Memory B cell (primary cell): ENCODE measurements around the gene AUTS2.

ENCODE experiments used
- ATAC-seq: fragments of 150-1000 bp; cut with Tn5 transposase; 2 replicates; pipeline ENCODE4 v1.10.0; 2021; ENCODE audit warnings: low read depth, mild to moderate bottlenecking, moderate library complexity
- DNase-seq, 2 donors: peaks; one replicate each; pipeline ENCODE4 v3.0.0; 2022; ENCODE audit warnings: low spot score in 2 of 2
- H3K27ac Mint-ChIP-seq: one replicate; pipeline ENCODE4 v1.8.0; 2022; ENCODE audit warnings: mild to moderate bottlenecking, moderate library complexity, mixed read lengths
- H3K27me3 Mint-ChIP-seq: one replicate; pipeline ENCODE4 v1.8.0; 2022; ENCODE audit warnings: mixed read lengths
- H3K36me3 Mint-ChIP-seq: one replicate; pipeline ENCODE4 v1.8.0; 2022; ENCODE audit warnings: mild to moderate bottlenecking, mixed read lengths
- H3K4me1 Mint-ChIP-seq: one replicate; pipeline ENCODE4 v1.8.0; 2022; ENCODE audit warnings: mixed read lengths
- H3K4me3 Mint-ChIP-seq: one replicate; pipeline ENCODE4 v1.8.0; 2022; ENCODE audit warnings: mild to moderate bottlenecking, moderate library complexity, mixed read lengths
- H3K9me3 Mint-ChIP-seq: one replicate; pipeline ENCODE4 v1.8.0; 2022; ENCODE audit warnings: mixed read lengths

The AUTS2 gene

DNA sequence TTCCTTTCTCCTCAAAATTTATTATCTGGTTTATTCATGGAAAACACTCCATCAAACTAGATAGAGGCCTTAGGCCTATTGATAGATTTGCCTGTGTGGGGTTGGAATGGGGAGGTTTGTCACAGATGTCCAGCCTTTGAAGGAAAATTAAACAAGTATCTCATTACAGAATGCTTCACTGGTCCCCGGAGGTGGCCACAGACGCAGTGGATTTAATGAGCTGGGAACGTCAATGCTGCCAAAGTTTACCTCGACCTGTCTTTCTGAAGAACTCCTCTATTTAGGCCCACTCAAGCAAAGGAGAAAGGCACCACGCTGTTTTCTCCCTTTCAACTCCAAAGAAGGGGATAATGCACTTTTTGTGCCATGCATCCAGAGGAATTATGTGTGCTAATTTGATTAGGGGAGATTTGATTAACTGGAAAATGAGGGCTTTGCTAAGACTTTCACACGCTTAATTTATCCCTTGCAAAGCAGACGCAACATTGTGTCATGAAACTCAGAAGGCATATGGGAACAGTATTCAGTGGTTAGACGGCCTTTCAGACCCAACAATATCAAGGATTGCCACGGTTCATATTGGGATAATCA, 974.9 kb downstream of the AUTS2 start:
- Mint-ChIP-seq H3K9me3 (no peaks in the 10 kb centered on the region), H3K27ac (no peak overlapping the region), H3K36me3 (peaks cover 31% of the 10 kb centered on the region), H3K27me3 (no peaks in the 10 kb centered on the region), H3K4me3 (no peak overlapping the region), H3K4me1 (no peaks in the 10 kb centered on the region)
- ATAC-seq (no peak), DNase-seq (no peak)

DNA sequence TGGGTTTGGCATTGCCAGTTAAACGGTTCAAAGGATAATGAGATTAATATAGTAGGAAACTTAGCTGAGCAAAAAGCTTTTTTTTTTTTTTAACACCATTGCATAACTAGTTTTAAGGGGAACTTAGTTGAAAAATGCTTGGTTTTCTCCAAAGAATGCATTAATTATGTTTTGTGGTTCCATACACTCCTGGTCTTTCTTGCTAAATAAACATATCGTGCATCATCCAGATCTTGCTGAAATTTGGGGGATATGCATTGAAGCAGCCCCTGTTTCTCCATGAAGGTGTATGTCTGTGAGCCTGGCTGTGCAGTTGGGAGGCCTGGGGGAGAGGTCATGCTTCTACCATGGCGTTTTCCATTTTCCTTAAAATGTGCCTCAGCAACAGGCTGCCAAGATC, 975.4 kb downstream of the AUTS2 start:
- H3K4me1 Mint-ChIP-seq = no peaks in the 10 kb centered on the region
- no peak overlapping the region for H3K27ac Mint-ChIP-seq
- H3K9me3 Mint-ChIP-seq = no peaks in the 10 kb centered on the region
- no peak overlapping the region for H3K4me3 Mint-ChIP-seq
- ATAC-seq (no peak), DNase-seq (no peak)
- H3K27me3 Mint-ChIP-seq = no peaks in the 10 kb centered on the region
- peaks cover 29% of the 10 kb centered on the region for H3K36me3 Mint-ChIP-seq

DNA sequence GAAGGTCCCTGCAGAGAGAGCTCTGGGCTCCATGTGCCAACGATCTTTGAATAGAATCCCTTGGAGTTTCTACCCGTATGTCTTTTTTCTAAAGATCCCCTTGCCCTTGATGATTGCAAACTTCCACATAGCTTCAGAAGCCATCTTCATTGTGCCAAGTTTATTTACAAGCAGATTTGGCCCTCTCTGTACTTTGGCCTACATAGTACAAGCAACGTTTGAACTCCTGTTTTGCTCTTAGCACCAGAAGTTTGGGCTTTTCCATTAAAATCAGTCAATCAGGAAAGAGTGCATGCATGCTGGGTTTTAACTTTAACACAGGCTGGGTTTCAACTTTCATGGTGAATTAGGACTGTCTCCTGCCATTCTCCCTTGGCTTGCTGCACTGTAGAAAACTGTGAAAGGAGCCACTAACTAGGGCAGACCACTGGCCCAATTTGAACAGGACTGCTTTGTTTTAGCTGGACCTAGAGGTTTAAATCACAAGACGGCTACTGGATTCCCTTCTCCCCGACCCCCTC, 976.1 kb downstream of the AUTS2 start:
- Mint-ChIP-seq H3K27me3 (no peaks in the 10 kb centered on the region), H3K36me3 (peaks cover 23% of the 10 kb centered on the region)

DNA sequence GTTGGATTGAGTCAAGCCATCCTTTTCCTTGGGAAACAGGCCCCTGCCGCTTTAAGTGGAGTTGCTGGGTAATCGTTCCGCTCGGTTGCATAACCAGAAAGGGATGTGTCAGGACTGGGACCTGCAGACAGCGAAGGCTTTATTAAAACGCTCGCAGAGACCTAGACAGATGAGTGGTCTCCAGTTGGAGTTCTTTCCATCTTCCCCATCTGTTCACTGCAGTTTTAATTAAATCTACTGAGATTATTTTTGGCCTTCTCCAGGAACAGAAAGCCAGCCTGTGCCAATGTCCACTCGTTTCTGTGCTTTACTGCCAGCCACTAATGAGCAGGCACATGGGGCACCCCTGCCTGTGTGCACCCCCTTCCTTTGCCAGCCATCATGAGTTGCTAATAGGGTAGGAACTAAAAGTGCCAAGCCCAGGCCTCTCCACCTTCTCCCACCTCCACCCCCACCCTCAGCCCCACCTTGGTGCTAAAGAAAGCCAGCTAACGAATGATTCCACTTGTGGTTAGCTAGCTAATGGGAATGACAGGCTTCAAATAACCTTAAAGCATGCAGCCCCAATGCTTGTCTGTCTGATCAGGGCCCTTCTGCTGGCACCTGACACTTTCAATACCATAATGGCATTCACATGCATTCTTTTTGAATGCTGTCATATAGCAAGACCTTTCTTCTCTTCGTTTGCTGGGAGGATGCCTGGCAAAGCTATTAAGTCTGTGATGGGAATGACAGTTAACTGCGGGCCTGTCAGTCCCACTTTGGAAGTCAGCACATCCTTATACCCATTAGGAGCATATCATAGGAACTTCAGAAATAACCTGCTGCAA, 976.9 kb downstream of the AUTS2 start:
- H3K36me3 Mint-ChIP-seq = peaks cover 20% of the 10 kb centered on the region
- H3K9me3 Mint-ChIP-seq = no peaks in the 10 kb centered on the region
- no peaks in the 10 kb centered on the region for H3K27me3 Mint-ChIP-seq
- H3K4me1 Mint-ChIP-seq = no peaks in the 10 kb centered on the region
- no peak for DNase-seq
- H3K4me3 Mint-ChIP-seq = no peak overlapping the region
- no peak overlapping the region for H3K27ac Mint-ChIP-seq
- ATAC-seq = no peak

More for the DNA sequence above, 976.1 kb downstream of the AUTS2 start:
- Mint-ChIP-seq H3K4me1 (no peaks in the 10 kb centered on the region), H3K4me3 (no peak overlapping the region), H3K27ac (no peak overlapping the region), H3K9me3 (no peaks in the 10 kb centered on the region)
- ATAC-seq (no peak), DNase-seq (no peak)

DNA sequence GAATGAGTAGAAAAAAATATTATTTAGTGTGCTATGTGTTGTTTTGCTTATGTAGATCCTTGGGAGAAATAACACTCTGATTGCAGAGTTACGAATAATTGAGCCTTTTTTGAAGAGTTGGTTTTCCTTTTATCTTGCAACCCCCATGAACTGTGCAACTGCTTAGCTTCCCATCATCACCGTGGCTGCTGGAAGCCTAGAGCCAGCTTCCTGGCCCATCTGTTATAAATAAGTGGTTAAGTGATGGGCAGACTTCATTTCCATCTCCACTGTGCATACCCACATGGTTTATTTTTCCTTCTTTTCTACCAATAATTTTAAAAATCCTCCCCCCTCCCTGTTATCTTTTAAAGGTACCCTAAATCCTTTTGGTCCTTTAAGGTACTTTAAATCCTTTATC, 978.8 kb downstream of the AUTS2 start:
- ATAC-seq = no peak

DNA sequence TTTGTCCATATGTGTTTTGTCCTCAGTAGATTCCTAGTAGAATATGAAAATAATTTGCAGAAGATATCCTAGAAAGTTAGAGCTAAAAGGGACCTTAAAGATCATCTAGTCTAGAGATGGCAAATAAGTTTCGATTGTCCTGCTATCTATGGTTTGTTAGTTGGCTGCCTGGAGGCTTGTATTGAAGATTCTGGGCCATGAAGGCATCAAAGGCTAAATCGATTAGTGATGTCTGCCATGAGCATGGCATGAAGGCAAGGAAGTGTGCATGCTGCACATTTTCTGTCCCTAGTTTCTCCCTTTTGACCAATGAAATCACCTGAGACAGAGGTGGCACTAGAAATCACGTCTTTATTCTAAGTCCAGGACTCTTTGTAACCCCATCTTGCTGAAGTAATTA, 979.9 kb downstream of the AUTS2 start:
- no peaks in the 10 kb centered on the region for H3K27me3 Mint-ChIP-seq
- no peak overlapping the region for H3K27ac Mint-ChIP-seq
- no peaks in the 10 kb centered on the region for H3K9me3 Mint-ChIP-seq
- H3K4me1 Mint-ChIP-seq = no peaks in the 10 kb centered on the region
- peaks cover 18% of the 10 kb centered on the region for H3K36me3 Mint-ChIP-seq
- no peak overlapping the region for H3K4me3 Mint-ChIP-seq
- DNase-seq (no peak), ATAC-seq (no peak)

More for the DNA sequence above, 978.8 kb downstream of the AUTS2 start:
- Mint-ChIP-seq H3K9me3 (no peaks in the 10 kb centered on the region), H3K4me3 (no peak overlapping the region), H3K4me1 (no peaks in the 10 kb centered on the region), H3K27ac (no peak overlapping the region), H3K36me3 (peaks cover 16% of the 10 kb centered on the region), H3K27me3 (no peaks in the 10 kb centered on the region)
- no peak for DNase-seq

- H3K9me3 Mint-ChIP-seq = no peaks in the 10 kb centered on the region
- peaks cover 11% of the 10 kb centered on the region for H3K36me3 Mint-ChIP-seq
- DNase-seq (no peak), ATAC-seq (no peak)
- no peak overlapping the region for H3K4me3 Mint-ChIP-seq
- H3K4me1 Mint-ChIP-seq = no peaks in the 10 kb centered on the region
- H3K27me3 Mint-ChIP-seq = no peaks in the 10 kb centered on the region
- no peak overlapping the region for H3K27ac Mint-ChIP-seq
Measured at GRCh38 chr7:70579397-70580097, 981.3 kb downstream of the AUTS2 start.

DNA sequence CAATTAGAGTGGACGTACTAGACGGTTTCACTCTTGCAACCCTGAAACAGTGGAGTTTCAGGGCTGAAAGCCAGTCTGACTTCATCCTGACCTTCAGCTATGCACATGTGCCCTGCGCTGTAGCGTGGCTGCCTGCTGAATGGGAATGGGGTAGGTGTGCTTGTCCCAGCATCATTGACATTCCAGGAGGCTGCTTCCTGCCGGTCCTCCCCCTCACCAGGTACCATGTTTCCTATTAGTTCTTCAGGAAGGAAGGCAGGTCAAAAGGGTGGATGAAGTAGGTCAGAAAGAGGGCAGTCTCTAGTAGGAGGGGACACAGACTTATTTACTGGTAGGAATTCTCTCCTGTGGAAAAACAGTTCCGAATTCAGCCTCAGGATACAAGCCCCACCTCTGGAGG, 981.9 kb downstream of the AUTS2 start:
- H3K4me1 Mint-ChIP-seq = no peaks in the 10 kb centered on the region
- no peak for DNase-seq

GRCh38 chr7:70582927-70583895, 984.9 kb downstream of the AUTS2 start:
- peaks cover 12% of the 10 kb centered on the region for H3K36me3 Mint-ChIP-seq
- no peaks in the 10 kb centered on the region for H3K9me3 Mint-ChIP-seq
- no peak for ATAC-seq
- no peaks in the 10 kb centered on the region for H3K27me3 Mint-ChIP-seq
- H3K27ac Mint-ChIP-seq = no peak overlapping the region
- no peaks in the 10 kb centered on the region for H3K4me1 Mint-ChIP-seq
- H3K4me3 Mint-ChIP-seq = no peak overlapping the region
- no peak for DNase-seq

More for the DNA sequence above, 981.9 kb downstream of the AUTS2 start:
- no peak for ATAC-seq
- H3K4me3 Mint-ChIP-seq = no peak overlapping the region
- H3K9me3 Mint-ChIP-seq = no peaks in the 10 kb centered on the region
- no peaks in the 10 kb centered on the region for H3K27me3 Mint-ChIP-seq
- H3K27ac Mint-ChIP-seq = no peak overlapping the region
- peaks cover 11% of the 10 kb centered on the region for H3K36me3 Mint-ChIP-seq

- no peak for ATAC-seq
- no peak for DNase-seq
- Mint-ChIP-seq H3K27me3 (no peaks in the 10 kb centered on the region), H3K4me1 (no peaks in the 10 kb centered on the region), H3K9me3 (no peaks in the 10 kb centered on the region), H3K36me3 (peaks cover 10% of the 10 kb centered on the region), H3K4me3 (no peak overlapping the region), H3K27ac (no peak overlapping the region)
Measured at GRCh38 chr7:70583965-70584883, 985.9 kb downstream of the AUTS2 start.

GRCh38 chr7:70585071-70585470, 986.8 kb downstream of the AUTS2 start:
- H3K4me3 Mint-ChIP-seq = no peak overlapping the region
- H3K27me3 Mint-ChIP-seq = no peaks in the 10 kb centered on the region
- H3K36me3 Mint-ChIP-seq = peaks cover 7% of the 10 kb centered on the region
- no peak overlapping the region for H3K27ac Mint-ChIP-seq
- ATAC-seq (no peak), DNase-seq (no peak)
- H3K9me3 Mint-ChIP-seq = no peaks in the 10 kb centered on the region
- H3K4me1 Mint-ChIP-seq = no peaks in the 10 kb centered on the region

- Mint-ChIP-seq H3K27ac (no peak overlapping the region), H3K4me1 (no peaks in the 10 kb centered on the region), H3K27me3 (peaks cover 2% of the 10 kb centered on the region), H3K36me3 (peaks cover 8% of the 10 kb centered on the region), H3K4me3 (no peak overlapping the region), H3K9me3 (no peaks in the 10 kb centered on the region)
- DNase-seq (no peak), ATAC-seq (no peak)
Measured at GRCh38 chr7:70586822-70587221, 988.5 kb downstream of the AUTS2 start.

- no peaks in the 10 kb centered on the region for H3K9me3 Mint-ChIP-seq
- H3K4me3 Mint-ChIP-seq = no peak overlapping the region
- H3K27ac Mint-ChIP-seq = no peak overlapping the region
Measured at GRCh38 chr7:70587739-70588138, 989.5 kb downstream of the AUTS2 start.

More at GRCh38 chr7:70587739-70588138, 989.5 kb downstream of the AUTS2 start:
- Mint-ChIP-seq H3K27me3 (peaks cover 2% of the 10 kb centered on the region), H3K4me1 (no peaks in the 10 kb centered on the region), H3K36me3 (peaks cover 7% of the 10 kb centered on the region)
- ATAC-seq = no peak
- DNase-seq = no peak
